H1 (cell line): ENCODE measurements around the gene ASTN2.

Source experiments
- EZH2 ChIP-seq: fragments of 200-600 bp; sonication (generic); IDR thresholded peaks from 2 replicates; pipeline ENCODE4 v1.7.1; 2012; ENCODE audit warnings: low read depth, mild to moderate bottlenecking, moderate library complexity, low read length, inconsistent platforms; ENCODE audit not compliant: severe bottlenecking
- TAF1 ChIP-seq: IDR thresholded peaks from 2 replicates; pipeline ENCODE4 v1.6.1; 2011; ENCODE audit warnings: mild to moderate bottlenecking, low read depth, low read length
- YY1 ChIP-seq: IDR thresholded peaks from 2 replicates; pipeline ENCODE4 v1.6.1; 2011; ENCODE audit warnings: low read depth, mild to moderate bottlenecking, low read length
- TF ChIP-seq, protein P1 (sequence below), 3 experiments: IDR thresholded peaks; 1 replicate in 2 of 3; 2 replicates in 1 of 3; pipeline versions ENCODE4 v1.5.1 to v1.6.1; 2011; ENCODE audit warnings: low read length in 3 of 3, mild to moderate bottlenecking in 3 of 3, inconsistent platforms in 2 of 3, low read depth in 1 of 3, moderate library complexity in 1 of 3; ENCODE audit not compliant: insufficient read depth in 1 of 3; ENCODE audit errors: control extremely low read depth in 1 of 3

DNA sequence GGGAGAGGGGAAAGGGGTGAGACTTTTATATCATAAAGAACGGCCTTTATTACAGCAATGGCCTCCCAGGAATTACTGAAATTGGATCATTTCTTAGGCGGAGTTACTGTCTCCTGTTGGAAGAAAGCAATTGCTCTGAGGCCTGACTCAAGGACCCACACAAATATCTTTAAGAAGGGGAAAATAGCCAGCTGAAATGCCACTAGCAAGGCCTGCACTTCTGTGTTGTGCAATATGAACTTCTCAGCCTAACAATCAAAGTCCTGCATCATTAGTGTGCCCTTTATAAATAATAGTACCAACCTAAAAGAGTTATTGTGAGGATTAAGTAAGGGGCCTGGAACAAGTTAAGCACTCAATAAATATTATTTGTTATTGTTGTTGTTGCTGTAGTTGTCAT, 757.9 kb downstream of the ASTN2 start:
- TF ChIP-seq, protein P1, sequence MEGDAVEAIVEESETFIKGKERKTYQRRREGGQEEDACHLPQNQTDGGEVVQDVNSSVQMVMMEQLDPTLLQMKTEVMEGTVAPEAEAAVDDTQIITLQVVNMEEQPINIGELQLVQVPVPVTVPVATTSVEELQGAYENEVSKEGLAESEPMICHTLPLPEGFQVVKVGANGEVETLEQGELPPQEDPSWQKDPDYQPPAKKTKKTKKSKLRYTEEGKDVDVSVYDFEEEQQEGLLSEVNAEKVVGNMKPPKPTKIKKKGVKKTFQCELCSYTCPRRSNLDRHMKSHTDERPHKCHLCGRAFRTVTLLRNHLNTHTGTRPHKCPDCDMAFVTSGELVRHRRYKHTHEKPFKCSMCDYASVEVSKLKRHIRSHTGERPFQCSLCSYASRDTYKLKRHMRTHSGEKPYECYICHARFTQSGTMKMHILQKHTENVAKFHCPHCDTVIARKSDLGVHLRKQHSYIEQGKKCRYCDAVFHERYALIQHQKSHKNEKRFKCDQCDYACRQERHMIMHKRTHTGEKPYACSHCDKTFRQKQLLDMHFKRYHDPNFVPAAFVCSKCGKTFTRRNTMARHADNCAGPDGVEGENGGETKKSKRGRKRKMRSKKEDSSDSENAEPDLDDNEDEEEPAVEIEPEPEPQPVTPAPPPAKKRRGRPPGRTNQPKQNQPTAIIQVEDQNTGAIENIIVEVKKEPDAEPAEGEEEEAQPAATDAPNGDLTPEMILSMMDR (IDR thresholded peaks at IDR 0.05; ENCODE audit: control extremely low read depth in 1 of 3, insufficient read depth in 1 of 3, low read depth in 1 of 3, low read length in 3 of 3): no peak
- no peak for TF ChIP-seq YY1
- TF ChIP-seq TAF1: no peak
- TF ChIP-seq EZH2: no peak
